AG10803 (cell line): ENCODE data around the gene COQ3.

Source experiments
- DNase-seq: peaks from one replicate; pipeline ENCODE4 v3.0.0; 2010; ENCODE audit warnings: low read depth
- H3K4me3 ChIP-seq: 2 replicates; pipeline ENCODE4 v1.5.1; 2011; ENCODE audit warnings: mild to moderate bottlenecking, low read length, control low read depth
- TF ChIP-seq, protein P1 (sequence below): conservative IDR thresholded peaks from 2 replicates; pipeline ENCODE4 v1.5.1; 2011; ENCODE audit warnings: mild to moderate bottlenecking, low read length, control low read depth, inconsistent platforms

Gene COQ3

DNA sequence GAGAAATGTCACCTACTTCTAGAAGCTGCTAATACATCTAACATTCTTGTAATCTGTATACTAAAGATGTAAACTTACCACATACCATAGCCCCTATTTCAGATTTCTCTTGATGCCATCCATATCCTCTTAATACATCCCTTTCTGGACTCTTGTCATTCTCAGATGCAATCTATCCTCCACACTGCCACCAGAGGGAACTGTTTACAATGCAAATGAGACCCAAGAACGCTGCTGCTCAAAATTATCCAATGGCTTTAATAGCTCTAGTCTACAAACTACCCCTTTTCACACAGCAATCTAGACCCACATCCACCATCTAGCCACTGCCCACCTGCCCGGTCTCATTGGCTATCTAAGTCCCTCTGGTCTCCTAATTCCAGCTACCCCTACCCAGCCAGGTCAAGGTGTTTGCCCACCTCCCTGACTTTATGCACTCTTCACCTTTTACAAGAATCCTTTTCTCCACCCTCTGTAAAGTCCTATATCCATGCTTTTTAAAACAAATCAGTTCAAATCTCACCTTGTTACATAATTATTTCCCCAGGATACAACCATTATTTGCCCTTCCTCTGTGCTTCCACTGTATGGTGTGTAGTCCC is 59.4 kb downstream of the COQ3 start:
- TF ChIP-seq, protein P1, sequence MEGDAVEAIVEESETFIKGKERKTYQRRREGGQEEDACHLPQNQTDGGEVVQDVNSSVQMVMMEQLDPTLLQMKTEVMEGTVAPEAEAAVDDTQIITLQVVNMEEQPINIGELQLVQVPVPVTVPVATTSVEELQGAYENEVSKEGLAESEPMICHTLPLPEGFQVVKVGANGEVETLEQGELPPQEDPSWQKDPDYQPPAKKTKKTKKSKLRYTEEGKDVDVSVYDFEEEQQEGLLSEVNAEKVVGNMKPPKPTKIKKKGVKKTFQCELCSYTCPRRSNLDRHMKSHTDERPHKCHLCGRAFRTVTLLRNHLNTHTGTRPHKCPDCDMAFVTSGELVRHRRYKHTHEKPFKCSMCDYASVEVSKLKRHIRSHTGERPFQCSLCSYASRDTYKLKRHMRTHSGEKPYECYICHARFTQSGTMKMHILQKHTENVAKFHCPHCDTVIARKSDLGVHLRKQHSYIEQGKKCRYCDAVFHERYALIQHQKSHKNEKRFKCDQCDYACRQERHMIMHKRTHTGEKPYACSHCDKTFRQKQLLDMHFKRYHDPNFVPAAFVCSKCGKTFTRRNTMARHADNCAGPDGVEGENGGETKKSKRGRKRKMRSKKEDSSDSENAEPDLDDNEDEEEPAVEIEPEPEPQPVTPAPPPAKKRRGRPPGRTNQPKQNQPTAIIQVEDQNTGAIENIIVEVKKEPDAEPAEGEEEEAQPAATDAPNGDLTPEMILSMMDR = peak; percentile 77
- DNase-seq = peak; percentile 52
- no peak overlapping the region for H3K4me3 ChIP-seq

DNA sequence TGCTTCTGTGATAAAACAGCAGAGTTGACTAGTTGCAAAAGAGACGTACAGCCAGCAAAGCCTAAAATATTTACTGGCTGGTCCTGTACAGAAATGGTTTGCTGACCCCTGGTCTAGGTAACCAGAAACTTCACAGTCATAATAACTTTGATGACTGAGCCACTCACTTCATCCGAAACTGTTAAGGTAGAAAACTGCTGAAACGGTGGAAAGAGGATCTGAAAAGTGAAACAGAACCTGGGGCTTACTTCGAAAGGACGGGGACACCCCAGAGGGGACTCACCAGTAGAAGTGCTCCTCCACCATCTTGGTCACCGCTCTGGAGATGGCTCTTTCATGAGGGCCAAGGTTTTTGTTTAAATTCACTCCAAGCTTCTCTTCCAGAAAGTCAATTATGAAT is 60.9 kb downstream of the COQ3 start:
- TF ChIP-seq, protein P1 = no peak
- no peak overlapping the region for H3K4me3 ChIP-seq
- DNase-seq = no peak

DNA sequence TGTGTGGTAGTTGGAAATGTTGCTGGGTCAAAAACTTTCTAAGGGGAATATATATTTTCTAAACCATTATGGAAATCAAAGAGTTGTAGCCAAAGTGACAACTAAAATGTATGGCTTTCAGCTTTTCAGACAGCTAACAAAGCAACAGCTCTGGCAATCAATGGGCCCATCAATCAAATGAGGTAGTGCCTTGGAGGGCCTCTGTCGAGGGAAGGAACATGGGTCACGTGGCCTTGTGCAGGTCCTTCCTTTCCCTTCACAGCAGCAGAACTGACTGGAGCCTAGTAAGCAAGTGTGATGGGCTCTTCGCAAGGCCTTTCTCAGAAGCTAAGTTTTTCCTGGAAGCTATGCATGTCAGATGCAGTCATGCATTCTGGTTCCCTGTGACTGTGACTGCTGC is 62.5 kb downstream of the COQ3 start:
- TF ChIP-seq, protein P1 = no peak
- no peak overlapping the region for H3K4me3 ChIP-seq
- no peak for DNase-seq

DNA sequence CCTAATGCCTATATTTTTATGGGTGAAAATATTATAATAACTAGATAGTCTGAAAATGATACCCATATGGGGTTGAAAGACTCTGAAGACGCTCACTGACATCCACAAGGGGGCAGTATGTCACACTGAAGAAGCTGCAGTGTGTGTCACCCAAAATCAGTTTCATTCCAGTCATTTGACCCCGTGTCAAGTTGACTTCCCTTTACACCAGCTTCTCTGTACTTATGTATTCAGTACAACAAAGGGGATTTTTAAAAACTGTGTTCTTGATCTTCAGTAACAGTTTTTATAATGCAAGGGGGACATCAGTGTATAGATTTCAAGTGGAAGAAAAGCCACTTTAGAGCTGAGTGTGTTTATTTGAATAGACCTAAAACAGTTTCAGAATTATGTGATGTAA is 63.8 kb downstream of the COQ3 start:
- TF ChIP-seq, protein P1 = peak; percentile 84

DNA sequence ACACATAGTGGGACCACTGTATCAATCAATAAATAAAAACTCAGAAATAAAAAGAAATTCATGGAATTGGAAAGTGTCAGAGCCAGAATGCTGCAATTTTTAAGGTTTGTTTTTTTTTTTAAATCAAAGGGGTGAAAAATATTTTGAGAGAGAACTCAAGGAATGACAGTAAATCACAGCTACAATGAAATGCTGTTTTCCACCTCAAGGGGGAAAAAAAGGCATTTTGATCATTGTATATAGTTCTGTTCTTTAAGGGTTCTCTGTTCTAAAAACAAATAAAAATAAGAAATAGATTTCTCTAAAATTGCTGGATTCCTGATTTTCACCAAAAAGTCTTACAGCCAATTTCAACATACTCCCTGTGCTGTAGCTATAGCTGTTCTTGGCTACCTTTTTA is 69.0 kb downstream of the COQ3 start:
- no peak overlapping the region for H3K4me3 ChIP-seq
- TF ChIP-seq, protein P1 = no peak
- DNase-seq = no peak

More for the DNA sequence above, 63.8 kb downstream of the COQ3 start:
- DNase-seq = peak; percentile 64
- no peak overlapping the region for H3K4me3 ChIP-seq
